ENCODE data around the gene ZNF668.

- TF ChIP-seq, protein P1, sequence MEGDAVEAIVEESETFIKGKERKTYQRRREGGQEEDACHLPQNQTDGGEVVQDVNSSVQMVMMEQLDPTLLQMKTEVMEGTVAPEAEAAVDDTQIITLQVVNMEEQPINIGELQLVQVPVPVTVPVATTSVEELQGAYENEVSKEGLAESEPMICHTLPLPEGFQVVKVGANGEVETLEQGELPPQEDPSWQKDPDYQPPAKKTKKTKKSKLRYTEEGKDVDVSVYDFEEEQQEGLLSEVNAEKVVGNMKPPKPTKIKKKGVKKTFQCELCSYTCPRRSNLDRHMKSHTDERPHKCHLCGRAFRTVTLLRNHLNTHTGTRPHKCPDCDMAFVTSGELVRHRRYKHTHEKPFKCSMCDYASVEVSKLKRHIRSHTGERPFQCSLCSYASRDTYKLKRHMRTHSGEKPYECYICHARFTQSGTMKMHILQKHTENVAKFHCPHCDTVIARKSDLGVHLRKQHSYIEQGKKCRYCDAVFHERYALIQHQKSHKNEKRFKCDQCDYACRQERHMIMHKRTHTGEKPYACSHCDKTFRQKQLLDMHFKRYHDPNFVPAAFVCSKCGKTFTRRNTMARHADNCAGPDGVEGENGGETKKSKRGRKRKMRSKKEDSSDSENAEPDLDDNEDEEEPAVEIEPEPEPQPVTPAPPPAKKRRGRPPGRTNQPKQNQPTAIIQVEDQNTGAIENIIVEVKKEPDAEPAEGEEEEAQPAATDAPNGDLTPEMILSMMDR (IDR thresholded peaks at IDR 0.05) = no peak
- TF ChIP-seq POLR2A (IDR thresholded peaks at IDR 0.05) (no peak), EP300 (IDR thresholded peaks at IDR 0.05) (no peak)
Observed at GRCh38 chr16:31063495-31063842, 10.6 kb downstream of the ZNF668 start.

All from ovary (tissue), 3 donors.